GM19023 (cell line): ENCODE data around the gene SH2B2.
A peak's percentile ranks its signal among the peaks of the same experiment; 100 is the strongest.
"Not testable (repeated sequence)": the region's sequence is repeated elsewhere in the genome, so short reads cannot be mapped to it uniquely, and the experiment has no call there.

Experiments used
- ATAC-seq: cut with Tn5 transposase; IDR thresholded peaks from one replicate; pipeline ENCODE4 v1.9.1; 2021; ENCODE audit warnings: mild to moderate bottlenecking, moderate library complexity; ENCODE audit not compliant: unreplicated experiment

The SH2B2 gene

GRCh38 chr7:102303669-102304422 is 17.2 kb downstream of the SH2B2 start:
- no peak for ATAC-seq

GRCh38 chr7:102304668-102305067 is 18.0 kb downstream of the SH2B2 start:
- ATAC-seq, result no peak

GRCh38 chr7:102305414-102306268 is 19.0 kb downstream of the SH2B2 start:
- peak; percentile 31 for ATAC-seq

- peak; percentile 78 for ATAC-seq
Observed at GRCh38 chr7:102306916-102307677, 20.4 kb downstream of the SH2B2 start.

GRCh38 chr7:102310414-102310815 is 23.7 kb downstream of the SH2B2 start:
- no peak for ATAC-seq

- ATAC-seq, result no peak
Observed at GRCh38 chr7:102312317-102312716, 25.6 kb downstream of the SH2B2 start.

GRCh38 chr7:102313997-102314780 is 27.5 kb downstream of the SH2B2 start:
- ATAC-seq, result no peak

GRCh38 chr7:102317231-102318059 is 30.8 kb downstream of the SH2B2 start:
- ATAC-seq, result no peak

GRCh38 chr7:102318482-102318971 is 31.9 kb downstream of the SH2B2 start:
- ATAC-seq, result no peak

GRCh38 chr7:102319671-102320070 is 33.0 kb downstream of the SH2B2 start:
- no peak for ATAC-seq

GRCh38 chr7:102320181-102320580 is 33.5 kb downstream of the SH2B2 start:
- ATAC-seq, result no peak

GRCh38 chr7:102320601-102321350 is 34.1 kb downstream of the SH2B2 start:
- ATAC-seq, result no peak

- ATAC-seq, result no peak
Observed at GRCh38 chr7:102321351-102322201, 34.9 kb downstream of the SH2B2 start.

- ATAC-seq, result no peak
Observed at GRCh38 chr7:102322202-102322715, 35.6 kb downstream of the SH2B2 start.

GRCh38 chr7:102323914-102324195 is 37.2 kb downstream of the SH2B2 start:
- no peak for ATAC-seq

- not testable (repeated sequence) for ATAC-seq
Observed at GRCh38 chr7:102325106-102325505, 38.4 kb downstream of the SH2B2 start.

GRCh38 chr7:102326157-102326889 is 39.7 kb downstream of the SH2B2 start:
- ATAC-seq, result no peak
